Stimulated activated CD4-positive, alpha-beta T cell treated with anti-CD3 and anti-CD28 coated beads, Interleukin-1b, Interleukin-23, amount 100 ng/mL, for 48 hours (primary cell): ENCODE results near the gene PEAK3.
"Not testable (repeated sequence)": the region's sequence is repeated elsewhere in the genome, so short reads cannot be mapped to it uniquely, and the experiment has no call there.

Experiments
- DNase-seq: peaks from one replicate; pipeline ENCODE4 v3.0.0-alpha.2; 2020

The PEAK3 gene

DNA sequence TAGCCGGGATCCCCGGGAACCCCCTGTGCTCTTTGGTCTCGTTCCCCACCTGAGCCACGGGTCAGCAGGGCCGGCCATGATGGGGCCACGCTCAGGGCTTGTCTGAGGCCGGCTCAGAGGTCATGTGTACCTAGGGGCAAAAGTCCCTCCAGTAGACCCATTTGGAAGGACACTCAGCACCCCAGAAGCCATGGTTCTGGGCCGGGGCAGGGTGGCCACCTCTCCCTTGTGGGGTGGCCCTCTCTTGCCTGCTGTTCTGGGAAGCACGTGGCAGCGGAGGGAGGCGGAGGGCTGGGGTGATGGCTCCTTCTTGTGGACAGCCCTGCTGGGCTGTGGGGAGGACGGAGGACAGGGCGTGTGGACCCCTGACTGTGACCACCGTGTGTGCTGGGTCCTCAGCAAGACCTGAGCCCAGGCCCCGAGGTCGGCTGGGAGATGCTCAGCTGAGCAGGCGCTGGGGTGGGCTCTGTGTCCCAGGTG is 6.4 kb upstream of the PEAK3 start:
- no peak for DNase-seq

- DNase-seq, result no peak
Observed at GRCh38 chr19:2287585-2288337, 5.8 kb upstream of the PEAK3 start.

DNA sequence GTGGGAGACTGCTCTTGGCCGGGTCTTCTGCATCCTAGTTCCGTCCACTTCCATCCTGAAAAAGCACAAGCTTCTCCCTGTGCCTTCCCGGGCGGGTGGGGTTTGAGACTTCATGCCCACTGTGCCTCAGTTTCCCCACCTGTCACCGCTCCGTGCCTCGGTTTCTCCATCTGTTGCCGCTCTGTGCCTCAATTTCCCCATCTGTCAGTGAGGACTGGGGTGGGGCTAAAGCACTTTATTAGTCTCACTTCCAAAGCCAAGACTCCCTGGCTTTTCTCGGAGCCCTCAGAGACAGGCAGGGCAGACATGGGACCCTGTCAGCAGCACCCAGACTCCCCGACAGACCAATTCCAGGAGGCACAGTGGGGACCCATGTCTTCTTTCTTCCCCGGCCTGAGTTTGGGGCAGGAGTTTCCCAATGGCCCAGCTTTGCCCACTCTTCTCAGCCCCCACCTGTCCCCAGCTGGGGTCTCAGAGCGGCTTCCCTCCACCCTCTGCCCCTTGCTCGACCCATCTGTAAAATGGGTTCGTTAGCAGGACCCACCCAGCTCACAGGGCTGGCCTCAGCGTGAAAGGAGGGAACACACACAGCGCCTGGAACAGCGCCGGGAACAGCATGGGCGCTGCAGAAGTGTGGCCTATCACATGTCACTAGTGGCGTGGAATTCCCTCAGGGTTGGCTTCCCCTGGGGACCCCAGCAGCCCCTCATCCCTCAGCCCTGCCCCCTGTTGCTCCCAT is 4.6 kb upstream of the PEAK3 start:
- no peak for DNase-seq

DNA sequence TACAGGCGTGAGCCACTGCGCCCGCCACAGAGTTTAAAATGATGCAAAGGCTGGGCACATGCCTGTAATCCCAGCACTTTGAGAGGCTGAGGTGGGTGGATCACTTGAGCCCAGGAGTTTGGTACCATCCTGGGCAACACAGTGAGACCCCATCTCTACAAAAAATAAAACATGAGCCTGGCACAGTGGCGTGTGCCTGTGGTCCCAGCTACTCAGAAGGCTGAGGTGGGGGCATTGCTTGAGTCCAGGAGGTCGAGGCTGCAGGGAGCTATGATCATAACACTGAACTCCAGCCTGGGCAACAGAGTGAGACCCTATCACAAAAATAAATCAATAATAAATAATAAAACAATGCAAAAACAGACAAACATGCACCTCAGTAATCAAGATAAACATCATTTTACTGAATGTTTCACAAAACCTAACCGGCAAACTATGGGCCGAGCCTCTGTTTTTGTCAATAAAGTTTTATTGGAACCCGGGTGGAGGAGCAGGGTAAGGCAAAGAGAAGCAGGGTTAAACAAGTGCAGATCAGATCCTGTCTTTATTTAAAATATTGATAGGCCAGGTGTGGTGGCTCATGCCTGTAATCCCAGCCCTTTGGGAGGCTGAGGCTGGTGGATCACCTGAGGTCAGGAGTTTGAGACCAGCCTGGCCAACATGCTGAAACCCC is 2.0 kb upstream of the PEAK3 start:
- no peak for DNase-seq

DNA sequence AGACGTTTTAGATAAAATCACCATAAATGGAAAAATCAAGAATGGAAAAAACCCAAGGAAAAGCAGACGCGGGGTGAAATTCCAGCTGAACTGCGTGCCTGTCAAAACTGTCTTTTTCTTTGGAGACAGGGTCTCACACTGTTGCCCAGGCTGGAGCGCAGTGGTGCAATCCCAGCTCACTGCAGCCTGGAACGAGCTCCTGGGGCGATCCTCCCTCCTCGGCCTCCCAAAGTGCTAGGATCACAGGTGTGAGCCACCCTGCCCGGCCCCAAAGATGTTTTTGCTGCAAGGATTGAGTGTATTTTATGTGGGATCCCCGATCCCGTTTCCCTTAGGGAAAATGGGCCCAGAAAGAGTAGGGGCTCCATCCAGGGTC is 875 bp upstream of the PEAK3 start:
- no peak for DNase-seq

DNA sequence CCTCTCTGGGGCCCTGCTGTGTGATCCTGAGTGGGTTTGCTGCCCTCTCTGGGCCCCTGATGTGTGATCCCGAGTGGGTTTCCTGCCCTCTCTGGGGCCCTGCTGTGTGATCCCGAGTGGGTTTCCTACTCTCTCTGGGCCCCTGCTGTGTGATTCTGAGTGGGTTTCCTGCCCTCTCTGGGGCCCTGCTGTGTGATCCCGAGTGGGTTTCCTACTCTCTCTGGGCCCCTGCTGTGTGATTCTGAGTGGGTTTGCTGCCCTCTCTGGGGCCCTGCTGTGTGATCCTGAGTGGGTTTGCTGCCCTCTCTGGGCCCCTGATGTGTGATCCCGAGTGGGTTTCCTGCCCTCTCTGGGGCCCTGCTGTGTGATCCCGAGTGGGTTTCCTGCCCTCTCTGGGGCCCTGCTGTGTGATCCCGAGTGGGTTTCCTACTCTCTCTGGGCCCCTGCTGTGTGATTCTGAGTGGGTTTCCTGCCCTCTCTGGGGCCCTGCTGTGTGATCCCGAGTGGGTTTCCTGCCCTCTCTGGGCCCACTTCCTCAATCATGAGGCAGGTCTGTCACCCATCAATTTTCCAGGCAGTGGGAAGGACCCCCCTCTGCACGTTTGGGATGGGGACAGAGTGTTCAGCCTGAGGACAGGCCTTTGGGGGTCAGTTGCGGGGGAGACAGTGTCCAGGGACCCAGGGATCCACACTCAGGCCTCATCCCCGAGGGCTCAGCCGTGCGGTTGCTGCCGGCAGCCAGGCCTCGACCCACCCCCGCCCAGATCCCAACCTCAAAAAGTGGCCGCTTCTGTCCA is 512 bp downstream of the PEAK3 start:
- not testable (repeated sequence) for DNase-seq

- DNase-seq, result no peak
Observed at GRCh38 chr19:2280633-2281264, 1.2 kb downstream of the PEAK3 start.

GRCh38 chr19:2278459-2279158 is 3.4 kb downstream of the PEAK3 start:
- no peak for DNase-seq

- DNase-seq, result no peak
Observed at GRCh38 chr19:2277138-2277537, 4.8 kb downstream of the PEAK3 start.

- no peak for DNase-seq
Observed at GRCh38 chr19:2276429-2276986, 5.5 kb downstream of the PEAK3 start.

- no peak for DNase-seq
Observed at GRCh38 chr19:2275588-2276428, 6.2 kb downstream of the PEAK3 start.

GRCh38 chr19:2274931-2275535 is 6.9 kb downstream of the PEAK3 start:
- DNase-seq, result no peak

- DNase-seq, result no peak
Observed at GRCh38 chr19:2274185-2274711, 7.7 kb downstream of the PEAK3 start.

DNA sequence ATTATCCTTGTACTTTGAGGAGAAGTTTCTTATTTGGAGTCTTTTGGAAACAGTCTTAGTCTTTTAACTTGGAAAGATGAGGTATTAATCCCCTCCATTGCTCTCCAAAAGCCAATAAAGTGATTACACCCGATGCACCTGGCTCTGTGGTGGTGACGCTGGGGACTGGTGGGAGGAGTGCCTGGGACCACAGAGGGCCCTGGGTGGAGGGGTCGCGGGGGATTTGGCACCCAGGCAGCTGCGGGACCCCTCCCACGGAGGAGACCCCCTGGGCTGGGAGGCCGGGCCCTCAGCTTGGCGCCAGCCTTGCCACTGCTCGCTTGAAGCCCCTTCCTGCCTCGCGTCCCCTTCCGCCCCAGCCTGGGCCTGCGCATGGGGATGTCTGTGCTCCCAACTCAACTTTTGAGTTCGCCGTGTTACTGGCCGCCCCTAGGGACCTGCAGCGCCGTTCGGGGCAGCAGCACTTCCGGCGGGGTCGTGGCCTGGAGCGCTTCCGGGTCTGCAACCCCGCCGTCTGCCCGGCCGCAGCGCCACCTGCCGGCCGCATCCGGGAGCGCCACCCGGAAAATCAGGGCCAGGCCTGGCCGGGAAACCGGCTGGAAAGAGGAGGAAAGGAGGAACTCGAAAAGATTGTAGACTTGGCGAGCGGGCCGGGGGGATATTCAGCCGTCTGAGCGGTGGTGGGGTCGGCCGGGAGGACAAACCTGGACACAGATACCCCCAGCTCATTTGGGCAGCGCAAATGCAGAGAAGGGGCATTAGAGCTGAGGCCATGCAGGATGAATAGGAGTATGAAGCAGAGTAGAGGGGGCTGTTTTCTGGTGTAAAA is 8.4 kb downstream of the PEAK3 start:
- DNase-seq, result peak; percentile 82

DNA sequence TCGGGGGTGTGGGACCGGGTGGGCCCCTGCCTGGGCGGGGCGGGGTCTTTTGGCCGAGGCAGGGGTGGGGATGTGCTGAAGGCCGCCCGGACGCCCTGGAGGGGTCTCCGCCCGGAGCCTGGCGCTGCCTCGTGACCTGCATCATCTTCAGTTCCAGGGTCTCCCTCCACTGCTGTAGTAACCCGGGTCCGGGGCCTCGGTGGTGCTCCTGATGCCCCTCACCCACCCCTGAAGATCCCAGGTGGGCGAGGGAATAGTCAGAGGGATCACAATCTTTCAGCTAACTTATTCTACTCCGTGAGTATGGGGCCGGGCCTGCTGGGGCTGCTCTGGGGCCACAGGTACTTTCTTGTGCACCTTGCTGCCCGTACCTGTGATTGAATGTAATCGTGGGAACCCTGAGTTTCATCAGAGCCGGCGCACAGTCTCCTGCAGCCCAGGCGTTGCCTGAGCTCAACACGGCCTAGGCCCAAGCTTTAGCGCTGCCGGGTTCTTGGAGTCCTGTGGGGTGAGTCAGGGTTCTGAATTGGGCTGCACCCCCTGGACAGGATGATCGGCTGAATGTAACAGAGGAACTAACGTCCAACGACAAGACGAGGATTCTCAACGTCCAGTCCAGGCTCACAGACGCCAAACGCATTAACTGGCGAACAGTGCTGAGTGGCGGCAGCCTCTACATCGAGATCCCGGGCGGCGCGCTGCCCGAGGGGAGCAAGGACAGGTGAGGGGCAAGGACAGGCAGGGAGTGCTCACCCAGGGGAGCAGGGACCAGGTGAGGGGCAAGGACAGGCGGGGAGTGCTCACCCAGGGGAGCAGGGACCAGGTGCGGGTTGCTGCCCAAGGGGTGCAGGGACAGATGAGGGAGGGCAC is 10.5 kb downstream of the PEAK3 start:
- DNase-seq, result no peak

GRCh38 chr19:2270423-2271233 is 11.3 kb downstream of the PEAK3 start:
- peak; percentile 80 for DNase-seq

GRCh38 chr19:2270157-2270422 is 11.9 kb downstream of the PEAK3 start:
- no peak for DNase-seq
